Testis (tissue), 3 donors: ENCODE data around the gene CNTRL. TPM values are rescaled to one million over a fixed set of nuclear protein-coding genes. Genes with fewer than 3 reads are reported as not detected.

Experiments
- DNase-seq: peaks from one replicate; pipeline ENCODE4 v3.0.0-alpha.2; 2019
- H3K27ac ChIP-seq, 2 donors: fragments of 200-600 bp; sonication (generic); one replicate each; pipeline ENCODE4 v1.5.1; 2019
- H3K27me3 ChIP-seq: fragments of 200-600 bp; sonication (generic); one replicate; pipeline ENCODE4 v1.5.1; 2019
- H3K36me3 ChIP-seq: fragments of 200-600 bp; sonication (generic); one replicate; pipeline ENCODE4 v1.5.1; 2017; ENCODE audit warnings: low read depth; ENCODE audit errors: missing control alignments
- H3K4me1 ChIP-seq: fragments of 200-600 bp; sonication (generic); one replicate; pipeline ENCODE4 v1.5.1; 2019
- H3K4me3 ChIP-seq, 2 donors: fragments of 200-600 bp; sonication (generic); one replicate each; pipeline ENCODE4 v1.5.1; 2017 to 2019
- H3K9me3 ChIP-seq: fragments of 200-600 bp; sonication (generic); one replicate; pipeline ENCODE4 v1.5.1; 2017
- CTCF ChIP-seq, 3 experiments: fragments of 450-650 bp in 2 of 3; fragments of 200-600 bp in 1 of 3; sonication (generic) in 1 of 3; IDR thresholded peaks; one replicate each; pipeline ENCODE4 v1.5.1; 2016 to 2019; ENCODE audit warnings: antibody characterized with exemption in 3 of 3, mild to moderate bottlenecking in 2 of 3, moderate library complexity in 1 of 3
- POLR2A ChIP-seq: fragments of 450-650 bp; IDR thresholded peaks from one replicate; pipeline ENCODE4 v1.6.1; 2017; ENCODE audit warnings: antibody characterized with exemption, mild to moderate bottlenecking, moderate library complexity
- WGBS, 2 donors: methylation state at CpG; one replicate each; pipeline ENCODE4 v1.1.5; 2018; 5-methylcytosine and 5-hydroxymethylcytosine counted together
- intact Hi-C: fragments of 100-400 bp; cut with DNase I; formaldehyde crosslinking; loops from one replicate; pipeline ENCODE4 v1.15.1; 2023; ENCODE audit warnings: low total_unique reads
- polyA plus RNA-seq: library from polyadenylated mRNA; stranded (reverse); fragments of 350-450 nt; fragmentation: Illumina TruSeq; extraction: RNeasy Lipid Tissue Mini Kit (QIAGEN cat#74804); gene quantifications from one replicate; pipeline ENCODE4 v1.2.3, GENCODE V29; 2014; ENCODE audit warnings: low read depth, low replicate concordance; ENCODE audit not compliant: insufficient read depth
- small RNA-seq, 2 donors: library from RNA; depleted of rRNA; stranded (forward); fragments of <200 nt; gene quantifications; one replicate each; pipeline ENCODE3, GENCODE V24; 2016
- total RNA-seq, 2 donors: library from RNA; depleted of rRNA; stranded (reverse); fragments of >200 nt; gene quantifications; one replicate each; pipeline ENCODE4 v1.2.3, GENCODE V29; 2016

CNTRL gene
- total and polyA plus RNA-seq, 3 donors from 2014 or later: 42.4 to 94.7 (median 57.7) TPM

- Histone ChIP-seq H3K27me3 (no peaks in the 10 kb centered on the region), H3K4me1 (no peaks in the 10 kb centered on the region), H3K36me3 (no peaks in the 10 kb centered on the region), H3K4me3 (no peak overlapping the region), H3K27ac (no peak overlapping the region), H3K9me3 (no peaks in the 10 kb centered on the region)
- intact Hi-C loops: no loop called here
- no peak for DNase-seq
- TF ChIP-seq CTCF (IDR thresholded peaks at IDR 0.05) (no peak), POLR2A (no peak)
- 88 to 98% methylated on average over 1 to 2 of the region's 2 CpGs for WGBS, 2 donors
Measured at GRCh38 chr9:121221664-121222055, 146.9 kb downstream of the CNTRL start.

GRCh38 chr9:121222524-121223171 lies 147.9 kb downstream of the CNTRL start:
- Histone ChIP-seq H3K4me1 (no peaks in the 10 kb centered on the region), H3K36me3 (no peaks in the 10 kb centered on the region), H3K27me3 (no peaks in the 10 kb centered on the region), H3K9me3 (no peaks in the 10 kb centered on the region), H3K27ac (peak overlapping the region in 1 of 2 donors; percentile 3), H3K4me3 (peak overlapping the region; percentile 0 to 21)
- intact Hi-C loops: no loop called here
- TF ChIP-seq POLR2A (no peak), CTCF (IDR thresholded peaks at IDR 0.05) (peak; percentile 36 to 91 (median 75))
- peak; percentile 81 for DNase-seq
- whole genome bisulfite sequencing, 2 donors: 40 to 50% methylated on average over 12 of the region's 12 CpGs

GRCh38 chr9:121225240-121225639 lies 150.5 kb downstream of the CNTRL start:
- Histone ChIP-seq H3K9me3 (no peaks in the 10 kb centered on the region), H3K4me3 (no peak overlapping the region), H3K27me3 (no peaks in the 10 kb centered on the region), H3K4me1 (no peaks in the 10 kb centered on the region), H3K27ac (no peak overlapping the region), H3K36me3 (no peaks in the 10 kb centered on the region)
- no peak for DNase-seq
- 82% methylated on average over 5 of the region's 5 CpGs for WGBS, 2 donors
- TF ChIP-seq CTCF (IDR thresholded peaks at IDR 0.05) (no peak), POLR2A (no peak)
- intact Hi-C loops: no loop called here

GRCh38 chr9:121226175-121226574 lies 151.4 kb downstream of the CNTRL start:
- DNase-seq: no peak
- no peaks in the 10 kb centered on the region for H3K36me3 ChIP-seq
- H3K27me3 ChIP-seq: no peaks in the 10 kb centered on the region
- no peak overlapping the region for H3K27ac ChIP-seq
- 90 to 95% methylated on average over 2 of the region's 2 CpGs for WGBS, 2 donors
- no peaks in the 10 kb centered on the region for H3K4me1 ChIP-seq
- no peaks in the 10 kb centered on the region for H3K9me3 ChIP-seq
- intact Hi-C loops: no loop called here
- H3K4me3 ChIP-seq: no peak overlapping the region
- TF ChIP-seq POLR2A (no peak), CTCF (IDR thresholded peaks at IDR 0.05) (no peak)

Small RNAs within 50 kb of the gene (small RNA-seq; reads per million reads assigned to genes)
- 0 to 0.28 reads per million in 2 donors for gene RN7SL181P

Other genes starting within 250 kb of the CNTRL start
- 10 to 100 TPM; 39.0 to 45.0 TPM for gene PSMD5, start 232.0 kb upstream of the CNTRL start, total RNA-seq
- 26.4 TPM for gene PSMD5, start 232.0 kb upstream of the CNTRL start, polyA plus RNA-seq
- gene PHF19, start 197.8 kb upstream of the CNTRL start, total RNA-seq: 10 to 100 TPM; 40.3 to 41.7 TPM
- gene PHF19, start 197.8 kb upstream of the CNTRL start, polyA plus RNA-seq: 28.5 TPM
- 1 to 10 TPM; 6.5 to 8.6 TPM for gene TRAF1, start 148.2 kb upstream of the CNTRL start, total RNA-seq
- 3.9 TPM for gene TRAF1, start 148.2 kb upstream of the CNTRL start, polyA plus RNA-seq
- gene C5, start 24.7 kb upstream of the CNTRL start, total RNA-seq: 1 to 10 TPM; 5.1 to 8.0 TPM
- gene C5, start 24.7 kb upstream of the CNTRL start, polyA plus RNA-seq: 3.2 TPM
- gene RAB14, start 126.9 kb downstream of the CNTRL start, total RNA-seq: 10 to 100 TPM; 44.6 to 51.1 TPM
- 66.7 TPM for gene RAB14, start 126.9 kb downstream of the CNTRL start, polyA plus RNA-seq
- gene GSN, start 193.2 kb downstream of the CNTRL start, total RNA-seq: 100 to 1,000 TPM; 206 to 356 TPM
- 392 TPM for gene GSN, start 193.2 kb downstream of the CNTRL start, polyA plus RNA-seq